NCI-H524 treated with DMSO at 0.1 percent for 48 hours (cell line): ENCODE measurements around the gene SBK2.

Experiments used
- DNase-seq: peaks from one replicate; lab custom pipeline; 2025; lab: John Stamatoyannopoulos, UW

The SBK2 gene

DNA sequence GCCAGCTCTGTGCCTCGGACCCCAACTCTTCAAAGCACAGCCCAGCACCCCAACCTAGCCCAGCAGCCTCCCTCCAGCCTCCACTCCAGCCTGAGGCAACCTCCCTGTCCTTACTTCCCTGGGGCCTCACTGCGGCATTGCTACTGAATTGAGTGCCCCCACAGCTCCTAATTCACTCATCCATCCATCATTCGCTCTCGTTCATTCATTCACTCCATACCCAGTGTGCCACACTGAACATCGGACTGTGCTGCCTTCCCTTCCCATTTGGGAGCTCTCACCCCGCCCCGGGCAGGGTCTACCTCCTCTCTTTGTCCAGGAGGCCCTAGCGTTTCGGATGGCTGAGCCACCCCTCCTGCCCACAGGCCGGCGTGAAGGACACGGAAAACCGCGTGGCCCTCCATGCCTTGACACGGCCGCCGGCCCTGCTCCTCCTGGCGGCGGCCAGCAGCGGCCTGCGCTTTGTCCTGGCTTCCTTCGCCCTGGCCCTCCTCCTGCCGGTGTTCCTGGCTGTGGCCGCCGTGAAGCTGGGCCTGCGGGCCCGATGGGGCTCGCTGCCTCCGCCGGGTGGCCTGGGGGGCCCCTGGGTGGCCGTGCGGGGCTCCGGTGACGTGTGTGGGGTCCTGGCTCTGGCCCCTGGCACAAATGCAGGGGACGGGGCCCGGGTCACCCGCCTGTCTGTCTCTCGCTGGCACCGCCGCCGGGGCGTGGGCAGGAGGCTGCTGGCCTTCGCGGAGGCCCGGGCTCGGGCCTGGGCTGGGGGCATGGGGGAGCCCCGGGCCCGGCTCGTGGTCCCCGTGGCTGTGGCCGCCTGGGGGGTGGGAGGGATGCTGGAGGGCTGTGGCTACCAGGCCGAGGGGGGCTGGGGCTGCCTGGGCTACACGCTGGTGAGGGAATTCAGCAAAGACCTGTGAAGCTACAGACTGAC, 50.6 kb downstream of the SBK2 start:
- DNase-seq: no peak

DNA sequence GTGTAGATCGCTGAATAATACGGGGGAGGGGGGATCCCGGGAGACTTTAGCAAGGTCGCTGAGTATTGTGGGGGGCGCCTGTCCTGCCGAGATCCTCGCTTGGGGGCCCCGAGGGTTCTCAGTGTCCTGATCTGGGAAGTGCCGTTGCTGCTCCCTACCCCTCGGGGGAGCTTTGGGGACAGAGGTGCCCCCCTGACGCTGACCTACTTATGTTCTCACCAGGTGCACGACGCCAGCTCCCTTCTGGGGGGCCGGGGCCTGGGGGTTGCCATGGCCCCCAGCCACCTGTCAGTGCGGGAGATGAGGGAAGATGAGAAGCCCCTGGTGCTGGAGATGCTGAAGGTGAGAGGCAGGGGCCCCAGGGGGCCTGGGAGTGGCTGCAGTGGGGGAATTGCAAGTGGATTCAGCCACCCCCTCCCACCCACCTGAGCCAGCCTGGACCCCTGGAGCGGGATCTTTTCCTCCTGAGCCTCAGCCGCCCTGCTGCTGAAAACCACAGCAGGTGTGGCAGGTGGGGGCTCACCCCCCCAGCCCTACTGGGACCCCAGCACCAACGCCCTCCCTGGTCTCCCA, 51.4 kb downstream of the SBK2 start:
- DNase-seq: no peak

DNA sequence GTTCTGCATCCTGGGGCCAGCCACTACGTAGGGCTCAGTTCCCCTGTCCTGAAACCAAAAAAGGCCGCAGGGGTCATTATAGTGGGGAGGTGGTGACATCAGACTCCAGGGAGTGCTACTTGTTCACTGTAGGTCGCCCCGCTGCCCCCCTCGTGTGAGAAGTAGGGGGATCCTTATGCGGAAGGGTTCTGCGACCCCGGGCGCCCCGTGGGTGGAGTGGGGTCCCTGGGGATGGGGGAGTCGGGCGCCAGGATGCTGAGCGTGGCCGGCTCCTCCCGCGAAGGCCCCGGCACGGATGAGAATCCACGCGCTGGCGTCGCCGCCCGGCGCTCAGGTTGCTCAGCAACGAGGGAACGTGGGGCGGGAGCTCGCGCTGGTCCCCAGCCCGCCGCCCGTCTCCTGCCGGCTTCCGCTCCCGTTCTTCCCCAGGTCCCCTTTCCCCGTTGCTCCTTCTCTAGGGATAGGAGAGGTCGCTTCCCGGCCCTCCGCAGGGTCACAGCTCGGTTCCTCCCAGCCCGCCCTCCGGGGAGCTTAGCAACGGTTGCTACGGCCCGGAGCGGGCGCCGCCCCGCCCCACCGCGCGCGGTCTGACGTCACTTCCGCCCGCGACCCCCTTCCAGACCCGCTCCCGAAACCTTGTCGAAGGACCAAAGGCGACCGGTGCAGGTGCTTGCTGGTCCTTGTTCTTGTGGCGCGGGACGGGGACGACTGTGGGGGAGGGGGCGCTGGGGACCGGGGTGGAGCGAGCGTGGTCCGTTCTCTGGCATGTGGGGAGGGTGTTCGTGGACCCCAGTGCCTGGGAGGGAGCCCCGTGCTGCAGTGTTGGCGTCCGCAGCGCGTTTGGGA, 52.1 kb downstream of the SBK2 start, which contains the start of gene NAT14:
Gene NAT14 (plus strand): TSS at position 596 of the 846 bp plus-strand sequence. CDS start 521 bp downstream, outside the sequence.
- peak; percentile 42 for DNase-seq

DNA sequence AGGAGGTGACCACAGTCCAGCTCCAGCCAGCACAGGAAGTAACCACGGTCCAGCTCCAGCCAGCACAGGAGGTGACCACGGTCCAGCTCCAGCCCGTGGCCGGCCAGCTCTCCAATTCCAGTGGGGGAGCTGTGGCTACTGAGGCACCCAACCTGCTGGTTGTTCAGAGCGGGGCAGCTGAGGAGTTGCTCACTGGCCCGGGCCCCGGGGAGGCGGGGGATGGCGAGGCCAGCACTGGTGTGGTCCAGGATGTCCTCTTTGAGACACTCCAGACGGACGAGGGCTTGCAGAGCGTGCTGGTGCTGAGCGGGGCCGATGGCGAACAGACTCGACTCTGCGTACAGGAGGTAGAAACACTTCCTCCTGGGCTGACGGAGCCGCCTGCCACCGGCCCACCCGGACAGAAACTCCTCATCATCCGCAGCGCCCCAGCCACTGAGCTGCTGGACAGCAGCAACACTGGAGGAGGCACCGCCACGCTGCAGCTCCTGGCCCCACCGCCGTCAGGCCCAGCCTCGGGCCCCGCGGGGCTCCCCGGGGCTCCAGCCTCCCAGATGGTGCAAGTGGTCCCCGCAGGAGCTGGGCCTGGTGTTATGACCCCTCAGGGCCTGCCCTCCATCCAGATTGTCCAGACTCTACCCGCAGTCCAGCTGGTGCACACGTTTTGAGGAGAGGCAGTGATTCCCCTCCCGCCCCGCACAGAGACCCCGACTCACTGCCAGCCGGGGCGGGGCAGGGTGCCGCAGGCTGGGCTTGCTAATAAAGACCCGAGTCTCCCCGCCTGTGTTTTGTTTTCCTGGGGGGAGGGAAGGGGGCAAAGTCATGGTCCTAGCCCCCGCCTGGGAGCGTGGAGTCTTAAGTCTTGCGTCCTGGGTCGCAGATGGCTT, 53.0 kb downstream of the SBK2 start:
- DNase-seq: no peak

DNA sequence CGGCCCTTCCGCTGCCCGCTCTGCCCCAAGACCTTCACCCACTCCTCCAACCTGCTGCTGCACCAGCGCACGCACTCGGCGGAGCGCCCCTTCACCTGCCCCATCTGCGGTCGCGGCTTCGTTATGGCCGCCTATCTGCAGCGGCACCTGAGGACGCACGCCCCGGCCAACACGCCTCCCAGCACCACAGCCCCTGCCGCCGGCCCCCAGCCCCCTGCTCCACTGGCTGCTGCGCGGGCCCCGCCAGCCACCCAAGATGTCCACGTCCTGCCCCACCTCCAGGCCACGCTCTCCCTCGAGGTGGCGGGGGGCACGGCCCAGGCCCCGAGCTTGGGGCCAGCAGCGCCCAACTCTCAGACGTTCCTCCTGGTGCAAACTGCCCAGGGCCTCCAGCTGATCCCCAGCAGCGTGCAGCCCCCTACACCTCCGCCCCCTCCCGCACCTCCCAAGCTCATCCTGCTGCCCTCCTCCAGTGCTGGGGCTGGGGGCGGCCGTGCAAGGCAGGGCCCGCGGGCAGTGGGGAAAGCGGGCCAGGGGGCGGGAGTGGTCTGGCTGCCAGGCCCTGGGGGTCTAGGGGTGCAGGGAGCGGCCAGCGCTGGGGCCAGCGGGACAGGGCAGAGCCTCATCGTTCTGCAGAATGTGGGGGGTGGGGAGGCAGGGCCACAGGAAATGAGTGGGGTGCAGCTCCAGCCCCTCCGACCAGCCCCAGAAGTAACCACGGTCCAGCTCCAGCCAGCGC, 53.8 kb downstream of the SBK2 start:
- no peak for DNase-seq

DNA sequence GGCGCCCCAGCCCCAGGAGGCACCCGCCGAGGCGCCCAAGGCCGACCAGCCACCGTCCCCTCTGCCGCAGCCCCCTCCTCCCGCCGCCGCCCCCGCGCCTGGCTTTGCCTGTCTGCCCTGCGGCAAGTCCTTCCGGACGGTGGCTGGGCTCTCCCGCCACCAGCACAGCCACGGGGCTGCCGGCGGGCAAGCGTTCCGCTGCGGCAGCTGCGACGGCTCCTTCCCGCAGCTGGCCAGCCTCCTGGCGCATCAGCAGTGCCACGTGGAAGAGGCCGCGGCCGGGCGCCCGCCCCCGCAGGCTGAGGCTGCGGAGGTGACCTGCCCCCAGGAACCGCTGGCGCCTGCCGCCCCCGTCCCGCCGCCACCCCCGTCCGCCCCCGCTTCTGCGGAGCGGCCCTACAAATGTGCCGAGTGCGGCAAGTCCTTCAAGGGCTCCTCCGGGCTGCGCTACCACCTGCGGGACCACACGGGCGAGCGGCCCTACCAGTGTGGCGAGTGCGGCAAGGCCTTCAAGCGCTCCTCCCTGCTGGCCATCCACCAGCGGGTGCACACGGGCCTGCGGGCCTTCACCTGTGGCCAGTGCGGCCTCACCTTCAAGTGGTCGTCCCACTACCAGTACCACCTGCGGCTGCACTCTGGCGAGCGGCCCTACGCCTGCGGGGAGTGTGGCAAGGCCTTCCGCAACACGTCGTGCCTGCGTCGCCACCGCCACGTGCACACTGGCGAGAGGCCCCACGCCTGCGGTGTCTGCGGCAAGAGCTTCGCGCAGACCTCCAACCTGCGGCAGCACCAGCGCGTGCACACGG, 54.6 kb downstream of the SBK2 start:
- no peak for DNase-seq

DNA sequence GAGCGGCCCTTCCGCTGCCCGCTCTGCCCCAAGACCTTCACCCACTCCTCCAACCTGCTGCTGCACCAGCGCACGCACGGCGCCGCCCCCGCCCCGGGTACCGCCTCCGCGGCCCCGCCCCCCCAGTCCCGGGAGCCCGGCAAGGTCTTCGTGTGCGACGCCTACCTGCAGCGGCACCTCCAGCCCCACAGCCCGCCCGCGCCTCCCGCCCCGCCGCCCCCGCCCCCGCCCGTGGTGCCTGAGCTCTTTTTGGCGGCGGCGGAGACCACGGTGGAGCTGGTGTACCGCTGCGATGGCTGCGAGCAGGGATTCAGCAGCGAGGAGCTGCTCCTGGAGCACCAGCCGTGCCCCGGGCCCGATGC, 55.2 kb downstream of the SBK2 start:
- no peak for DNase-seq

DNA sequence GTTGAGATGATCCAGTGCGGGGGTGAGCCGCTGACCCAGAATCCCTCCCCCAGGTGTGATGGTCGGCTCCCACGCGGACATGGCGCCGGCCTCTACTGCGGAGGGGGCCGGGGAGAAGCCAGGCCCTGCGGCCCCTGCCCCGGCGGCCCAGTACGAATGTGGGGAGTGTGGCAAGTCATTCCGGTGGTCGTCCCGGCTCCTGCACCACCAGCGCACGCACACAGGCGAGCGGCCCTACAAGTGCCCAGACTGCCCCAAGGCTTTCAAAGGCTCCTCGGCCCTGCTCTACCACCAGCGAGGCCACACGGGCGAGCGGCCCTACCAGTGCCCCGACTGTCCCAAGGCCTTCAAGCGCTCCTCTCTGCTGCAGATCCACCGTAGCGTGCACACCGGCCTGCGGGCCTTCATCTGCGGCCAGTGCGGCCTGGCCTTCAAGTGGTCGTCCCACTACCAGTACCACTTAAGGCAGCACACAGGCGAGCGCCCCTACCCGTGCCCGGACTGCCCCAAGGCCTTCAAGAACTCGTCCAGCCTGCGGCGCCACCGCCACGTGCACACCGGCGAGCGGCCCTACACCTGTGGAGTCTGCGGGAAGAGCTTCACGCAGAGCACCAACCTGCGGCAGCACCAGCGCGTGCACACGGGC, 55.7 kb downstream of the SBK2 start:
- DNase-seq: no peak

DNA sequence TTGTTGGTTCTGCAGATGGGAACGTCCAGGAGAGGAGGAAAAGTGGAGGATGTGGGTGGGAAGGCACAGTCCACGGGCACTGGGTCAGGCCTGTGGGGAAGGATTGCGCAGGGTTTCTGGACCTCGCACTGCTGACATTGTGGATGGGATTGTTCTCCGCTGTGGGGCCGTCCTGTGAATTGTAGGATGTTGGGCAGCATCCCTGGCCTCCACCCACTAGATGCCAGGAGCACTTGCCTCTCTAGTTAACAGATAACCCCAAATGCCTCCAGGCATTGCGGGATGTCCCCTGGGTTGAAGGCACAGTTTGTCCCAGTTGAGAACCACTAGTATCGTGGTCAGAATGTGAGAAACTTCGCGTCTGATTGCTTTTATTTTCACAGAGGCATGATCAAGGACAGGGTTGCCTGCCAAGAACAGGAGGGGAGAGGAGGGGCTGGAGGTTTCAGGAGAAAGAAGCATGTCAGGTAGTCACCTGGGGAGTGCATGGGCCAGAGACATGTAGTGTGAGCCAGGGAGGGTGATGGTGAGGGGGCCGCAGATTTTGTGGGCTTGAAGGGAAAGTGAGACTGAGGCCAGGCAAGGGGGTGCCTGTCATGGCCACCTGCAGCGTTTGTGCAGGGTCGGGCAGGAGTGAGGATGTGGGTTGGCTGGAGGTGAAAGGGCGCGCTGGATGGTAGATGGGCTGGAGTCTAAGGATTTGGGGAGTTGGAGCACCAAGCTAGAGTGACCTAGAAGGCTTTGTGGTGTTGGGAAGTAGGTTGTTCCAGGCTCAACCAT, 57.3 kb downstream of the SBK2 start:
- no peak for DNase-seq

DNA sequence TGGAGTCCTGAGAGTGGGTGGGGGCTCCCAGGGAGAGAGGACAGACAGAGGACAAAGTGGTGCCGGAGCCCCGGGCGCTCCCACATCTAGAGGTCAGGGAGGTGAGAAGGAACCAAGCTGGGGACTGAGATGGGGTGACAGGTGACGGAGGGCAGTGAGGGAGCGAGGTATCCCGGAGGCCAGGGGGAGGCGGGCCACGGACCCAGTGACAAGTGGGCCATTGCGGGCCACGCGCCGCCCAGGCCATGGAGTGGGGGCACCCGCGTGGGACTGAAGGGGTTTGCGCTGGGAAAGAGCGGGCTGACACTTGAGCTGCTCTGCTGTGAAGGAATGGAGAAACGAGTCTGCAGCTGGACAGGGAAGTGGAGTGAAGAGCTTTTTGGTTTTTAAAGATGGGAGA, 57.9 kb downstream of the SBK2 start:
- DNase-seq: no peak
